ENCODE data around the gene ERMARD.
A peak's percentile ranks its signal among the peaks of the same experiment; 100 is the strongest.

ERMARD gene

GRCh38 chr6:169783401-169783800 lies 32.0 kb downstream of the ERMARD start:
- no peak for DNase-seq (ENCODE audit: low read depth in 1 of 2, low spot score in 1 of 2)

GRCh38 chr6:169783971-169784820 lies 32.8 kb downstream of the ERMARD start:
- no peak for DNase-seq (ENCODE audit: low read depth in 1 of 2, low spot score in 1 of 2)

DNA sequence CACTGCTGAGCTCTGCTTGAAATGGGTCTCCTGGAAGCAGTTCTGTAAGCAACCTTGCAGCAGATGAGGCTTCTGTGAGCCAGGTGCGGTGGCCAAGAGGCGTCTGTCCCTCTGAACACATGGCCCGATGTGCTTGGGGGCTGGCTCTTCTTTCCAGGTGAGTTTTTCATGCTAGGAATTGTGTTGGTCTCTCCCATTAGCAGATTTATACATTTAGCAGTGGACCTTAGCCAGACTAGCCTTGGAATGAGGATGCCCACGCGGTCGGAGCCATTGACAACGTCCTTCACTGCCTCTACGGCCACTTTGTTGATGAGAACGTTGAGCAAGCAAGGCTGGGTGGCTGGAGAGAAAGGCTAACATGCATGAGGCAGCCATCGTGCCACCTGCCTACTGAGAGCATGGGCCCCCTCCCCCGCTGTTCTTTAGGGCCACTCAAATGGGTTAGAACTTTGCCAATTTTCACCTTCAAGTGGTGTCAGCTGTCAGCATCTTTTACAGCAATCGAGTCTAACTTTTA lies 33.5 kb downstream of the ERMARD start:
- DNase-seq (ENCODE audit: low read depth in 1 of 2, low spot score in 1 of 2), result no peak

DNA sequence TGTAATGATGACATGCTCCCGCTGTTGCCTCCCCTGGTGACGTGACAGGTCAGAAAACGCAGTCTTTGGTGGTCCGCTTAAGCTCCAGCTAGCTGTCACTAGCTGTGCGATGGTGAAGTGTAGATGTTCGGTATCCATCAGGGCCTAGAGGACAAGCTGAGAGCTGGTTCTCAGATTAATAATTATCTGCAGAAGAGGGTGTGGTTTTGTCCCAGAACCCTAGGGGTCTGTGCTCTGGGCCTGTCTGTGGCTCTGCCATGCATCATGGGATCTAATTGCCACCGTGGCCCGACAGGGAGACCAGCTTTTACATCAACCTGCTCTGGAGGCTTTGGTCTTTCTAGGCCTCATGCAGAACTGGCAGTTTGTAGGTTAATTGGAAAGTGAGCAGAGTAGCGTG lies 34.1 kb downstream of the ERMARD start:
- DNase-seq (ENCODE audit: low read depth in 1 of 2, low spot score in 1 of 2), result no peak

DNA sequence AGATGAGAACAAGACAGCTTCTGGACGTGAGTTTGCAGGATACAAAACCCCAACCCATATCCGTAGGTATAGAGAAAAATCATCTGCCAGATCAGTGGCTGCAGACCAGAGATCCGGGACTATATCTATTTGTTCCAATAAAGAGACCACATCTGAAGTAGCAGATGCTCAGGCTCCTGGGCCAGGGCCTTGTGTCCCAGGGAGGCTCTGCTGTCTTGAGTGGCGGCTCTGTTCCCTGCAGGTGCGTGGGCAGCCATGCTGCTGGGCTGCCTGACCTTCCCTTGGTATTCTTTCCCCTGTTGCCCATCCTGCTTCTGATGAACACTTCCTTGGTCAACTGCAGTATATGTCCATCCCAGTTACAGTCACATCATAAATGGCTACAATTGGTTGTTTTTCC lies 34.9 kb downstream of the ERMARD start:
- no peak for DNase-seq (ENCODE audit: low read depth in 1 of 2, low spot score in 1 of 2)

GRCh38 chr6:169787797-169788196 lies 36.4 kb downstream of the ERMARD start:
- no peak for DNase-seq (ENCODE audit: low read depth in 1 of 2, low spot score in 1 of 2)

DNA sequence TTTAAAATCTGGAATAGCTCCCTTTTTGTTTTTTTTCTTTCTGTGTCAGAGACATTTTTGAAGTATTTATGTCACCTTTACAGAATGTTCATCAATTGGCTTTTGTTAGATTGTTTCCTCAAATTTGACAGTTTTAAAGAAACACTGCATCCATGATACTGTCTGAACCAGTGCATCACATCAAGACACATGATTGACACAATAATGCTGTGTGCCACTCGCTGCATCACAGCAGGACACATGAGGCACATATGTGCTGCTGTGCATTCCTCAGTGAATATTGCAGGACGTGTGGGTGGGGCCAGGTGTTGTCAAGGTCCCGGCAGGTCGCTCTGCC lies 37.4 kb downstream of the ERMARD start:
- no peak for DNase-seq (ENCODE audit: low read depth in 1 of 2, low spot score in 1 of 2)

DNA sequence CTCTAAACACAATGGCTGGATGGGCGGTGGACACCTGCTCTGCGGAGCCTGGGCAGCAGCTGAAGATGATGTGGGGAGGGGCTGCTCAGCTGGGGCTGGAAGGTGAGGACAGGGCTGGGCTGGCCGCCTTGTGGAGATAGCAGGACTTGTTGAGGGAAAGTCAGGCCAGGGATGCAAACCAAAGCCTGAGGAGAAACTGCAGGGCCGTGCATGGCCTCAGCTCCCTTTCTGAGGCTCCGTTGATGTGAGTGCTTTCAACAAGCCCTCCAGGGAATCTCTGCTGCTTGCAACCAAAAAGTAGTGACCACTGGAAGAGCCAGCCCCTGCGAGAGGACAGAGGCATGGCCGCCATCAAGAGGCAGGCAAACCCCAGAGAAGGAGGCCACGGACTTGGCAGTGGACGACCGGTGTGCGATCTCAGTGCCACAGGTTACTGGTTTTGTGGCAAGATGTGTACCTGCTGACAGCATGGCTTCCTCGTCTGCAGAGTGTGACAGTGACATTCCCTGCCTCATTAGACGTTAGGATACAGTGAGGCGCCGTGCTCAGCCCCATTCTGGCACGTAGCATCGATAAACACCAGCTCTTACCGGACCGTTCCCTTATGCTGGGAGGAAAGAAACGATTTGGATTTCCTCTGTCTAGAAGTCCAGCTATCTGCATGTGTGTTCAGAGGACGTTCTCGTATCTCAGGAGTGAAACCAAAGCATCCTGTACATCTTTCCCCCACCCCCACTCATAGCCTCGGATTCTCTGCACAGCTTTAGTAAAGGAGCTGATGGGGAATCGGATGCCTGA lies 37.9 kb downstream of the ERMARD start:
- no peak for DNase-seq (ENCODE audit: low read depth in 1 of 2, low spot score in 1 of 2)

GRCh38 chr6:169789944-169790927 lies 38.8 kb downstream of the ERMARD start:
- DNase-seq (ENCODE audit: low read depth in 1 of 2, low spot score in 1 of 2), result peak; percentile 52 to 57

DNA sequence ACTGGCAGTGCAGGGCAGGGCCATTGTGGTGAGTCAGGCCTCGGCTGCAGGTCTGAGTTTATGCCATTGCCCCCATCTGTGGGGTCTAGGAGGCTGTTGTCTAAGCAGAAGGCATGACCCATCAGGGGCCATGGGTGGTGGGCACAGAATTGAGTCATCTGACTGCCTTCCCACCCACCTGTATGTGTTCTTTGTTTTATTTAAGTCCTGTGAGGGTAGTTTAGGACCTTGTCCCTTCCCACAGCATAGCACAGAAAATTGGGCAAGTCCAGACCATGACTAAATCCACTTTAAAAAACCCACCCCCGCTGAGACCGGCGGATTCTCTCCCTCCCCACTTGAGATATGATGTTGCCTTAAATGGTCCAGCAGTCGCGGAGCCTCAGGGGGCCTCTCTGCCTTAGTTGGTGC lies 40.3 kb downstream of the ERMARD start:
- DNase-seq (ENCODE audit: low read depth in 1 of 2, low spot score in 1 of 2), result no peak

DNA sequence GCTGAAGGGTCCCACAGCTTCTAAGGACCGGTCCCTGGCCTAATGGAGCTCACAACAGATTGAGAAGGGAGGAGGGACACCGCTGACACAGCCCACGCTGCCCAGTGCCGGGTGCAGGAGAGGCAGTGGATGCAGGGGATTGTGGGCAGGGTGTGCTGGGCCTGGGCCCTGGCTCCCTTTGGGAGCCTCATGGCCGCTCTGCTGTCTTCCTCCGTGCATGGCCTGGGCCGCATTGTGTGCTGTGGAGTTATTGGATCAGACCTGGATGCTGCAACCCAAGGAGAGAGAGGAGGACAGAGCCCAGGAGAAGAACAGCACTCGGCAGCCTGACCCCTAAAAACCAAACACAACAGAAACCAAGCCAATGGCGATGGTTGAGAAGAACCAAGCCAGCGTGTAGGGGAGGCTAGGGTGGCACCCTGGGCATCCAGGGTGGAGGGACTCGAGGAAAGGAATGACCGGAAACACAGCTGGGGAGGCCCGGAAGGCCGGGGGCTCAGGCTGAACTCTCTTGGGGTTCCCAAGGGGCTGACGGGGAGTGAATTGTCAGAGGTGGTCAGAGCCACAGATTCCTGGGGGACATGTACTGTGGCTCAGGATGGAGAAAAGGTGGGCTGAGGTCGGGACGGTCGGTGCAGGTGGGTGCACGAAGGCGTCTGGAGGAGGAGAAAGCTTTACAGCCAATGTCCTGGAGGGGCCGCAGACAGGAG lies 41.0 kb downstream of the ERMARD start:
- DNase-seq (ENCODE audit: low read depth in 1 of 2, low spot score in 1 of 2), result no peak

GRCh38 chr6:169793408-169793807 lies 42.0 kb downstream of the ERMARD start:
- no peak for DNase-seq (ENCODE audit: low read depth in 1 of 2, low spot score in 1 of 2)

GRCh38 chr6:169794317-169795055 lies 43.1 kb downstream of the ERMARD start:
- no peak for DNase-seq (ENCODE audit: low read depth in 1 of 2, low spot score in 1 of 2)

DNA sequence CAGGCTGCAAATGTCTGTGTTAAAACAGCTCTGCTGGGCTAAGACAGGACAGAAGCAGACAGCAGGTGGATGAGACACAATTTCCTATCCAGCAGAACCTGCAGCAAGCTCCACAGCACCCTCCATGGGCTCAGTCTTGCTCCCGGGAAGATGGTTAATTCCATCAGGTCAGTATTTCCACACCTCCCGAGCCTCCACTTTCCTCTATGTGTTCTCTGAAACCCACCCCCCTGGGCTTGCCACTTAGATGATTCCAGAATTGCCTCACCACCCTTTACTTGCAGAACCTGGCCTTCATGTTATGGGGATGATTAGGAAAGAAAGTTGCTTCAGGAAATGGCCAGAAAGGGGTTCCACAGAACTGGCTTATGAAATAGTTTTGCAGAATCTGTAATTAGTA lies 43.8 kb downstream of the ERMARD start:
- DNase-seq (ENCODE audit: low read depth in 1 of 2, low spot score in 1 of 2), result no peak

GRCh38 chr6:169798764-169799473 lies 47.5 kb downstream of the ERMARD start:
- DNase-seq (ENCODE audit: low read depth in 1 of 2, low spot score in 1 of 2), result no peak

- DNase-seq (ENCODE audit: low read depth in 1 of 2, low spot score in 1 of 2), result no peak
Observed at GRCh38 chr6:169799474-169799926, 48.1 kb downstream of the ERMARD start.

DNA sequence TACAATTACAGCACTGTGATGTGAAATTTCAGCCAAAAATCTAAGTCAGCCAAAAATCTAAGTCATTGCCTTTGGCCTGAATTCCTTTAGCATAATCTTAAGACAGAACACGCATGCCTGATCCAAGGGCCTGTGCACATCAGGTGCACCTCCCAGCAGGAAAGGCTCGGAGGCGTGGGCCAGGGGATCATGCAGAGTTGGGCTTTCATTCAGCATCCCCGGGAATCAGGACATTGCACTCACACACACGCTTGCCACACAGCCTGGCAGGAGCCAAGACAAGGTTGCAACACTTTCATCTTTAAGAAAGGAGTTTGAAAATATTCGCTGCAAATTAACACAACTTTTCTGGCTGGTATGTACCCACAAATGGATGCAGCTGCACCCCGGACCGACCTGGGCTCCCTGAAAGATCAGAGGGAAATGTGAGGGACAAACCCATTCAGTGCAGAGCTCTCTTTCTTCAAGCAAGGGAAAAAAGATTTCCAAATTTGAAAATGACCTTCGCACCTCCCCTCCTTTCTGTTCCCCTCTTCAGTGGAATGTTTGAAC lies 48.8 kb downstream of the ERMARD start:
- no peak for DNase-seq (ENCODE audit: low read depth in 1 of 2, low spot score in 1 of 2)

DNA sequence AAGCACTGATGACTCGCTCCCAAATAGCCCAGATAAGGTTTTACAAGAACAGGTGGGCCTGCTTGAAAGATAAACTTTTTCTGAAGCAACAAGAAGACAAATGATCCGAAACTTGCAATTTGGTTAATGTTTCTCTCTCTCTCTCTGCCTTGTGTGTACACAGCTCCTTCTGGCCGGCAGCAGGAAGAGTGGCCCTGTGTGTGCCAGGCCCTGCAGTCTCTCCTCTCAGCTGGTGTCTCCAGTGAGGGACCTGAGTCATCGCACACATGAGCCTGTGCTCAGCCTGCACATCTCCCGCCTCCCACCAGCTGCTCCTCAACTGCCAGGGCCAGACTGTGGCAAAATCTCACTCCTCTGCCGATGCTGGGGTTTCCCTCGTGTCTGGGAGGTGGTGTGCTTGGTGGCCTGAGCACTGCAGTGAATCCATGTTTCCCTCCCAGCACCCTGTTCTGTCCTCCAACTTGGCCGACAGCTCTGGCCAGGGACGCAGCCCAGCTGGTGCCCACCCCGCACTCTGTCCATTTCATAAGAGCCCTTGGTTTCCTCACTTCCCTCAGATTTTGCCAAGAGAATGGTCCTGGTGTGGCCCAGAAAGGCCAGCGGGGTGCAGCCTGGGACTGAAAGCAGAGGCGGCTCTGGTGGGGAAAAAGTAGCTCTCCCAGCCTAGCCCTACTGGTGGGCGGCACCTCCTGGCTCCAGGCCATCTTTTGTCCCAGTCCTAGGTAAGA lies 49.4 kb downstream of the ERMARD start:
- no peak for DNase-seq (ENCODE audit: low read depth in 1 of 2, low spot score in 1 of 2)
